ENCODE data around the gene BTNL3. TPM values are rescaled to one million over a fixed set of nuclear protein-coding genes. Genes with fewer than 3 reads are reported as not detected.

Gene BTNL3, protein sequence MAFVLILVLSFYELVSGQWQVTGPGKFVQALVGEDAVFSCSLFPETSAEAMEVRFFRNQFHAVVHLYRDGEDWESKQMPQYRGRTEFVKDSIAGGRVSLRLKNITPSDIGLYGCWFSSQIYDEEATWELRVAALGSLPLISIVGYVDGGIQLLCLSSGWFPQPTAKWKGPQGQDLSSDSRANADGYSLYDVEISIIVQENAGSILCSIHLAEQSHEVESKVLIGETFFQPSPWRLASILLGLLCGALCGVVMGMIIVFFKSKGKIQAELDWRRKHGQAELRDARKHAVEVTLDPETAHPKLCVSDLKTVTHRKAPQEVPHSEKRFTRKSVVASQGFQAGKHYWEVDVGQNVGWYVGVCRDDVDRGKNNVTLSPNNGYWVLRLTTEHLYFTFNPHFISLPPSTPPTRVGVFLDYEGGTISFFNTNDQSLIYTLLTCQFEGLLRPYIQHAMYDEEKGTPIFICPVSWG
- total RNA-seq = 100 to 1,000 TPM in 2 of 4 donors, 10 to 100 TPM in 1, 1 to 10 TPM in 1; 7.4 to 214 (median 110) TPM

- Histone ChIP-seq H3K4me1 (no peaks in the 10 kb centered on the region), H3K27ac (peak within 1 kb of the TSS in 3 of 4 donors; percentile 79 to 88 (median 81)), H3K27me3 (no peaks in the 10 kb centered on the region), H3K36me3 (no peaks in the 10 kb centered on the region), H3K4me3 (peak within 1 kb of the TSS in 3 of 4 donors; percentile 36 to 55 (median 51)), H3K9me3 (no peaks in the 10 kb centered on the region)
- peak in 1 of 3 donors; percentile 57 for DNase-seq
- no peak for TF ChIP-seq CTCF (IDR thresholded peaks at IDR 0.05)
- TF ChIP-seq POLR2A (IDR thresholded peaks at IDR 0.05) = peak; percentile 65 to 83
These were observed at the start of gene BTNL3 for GRCh38 chr5:180988592-180988991. BTNL3 (plus strand) TSS chr5:180988846; CDS start chr5:180989029, 183 bp downstream.

DNA sequence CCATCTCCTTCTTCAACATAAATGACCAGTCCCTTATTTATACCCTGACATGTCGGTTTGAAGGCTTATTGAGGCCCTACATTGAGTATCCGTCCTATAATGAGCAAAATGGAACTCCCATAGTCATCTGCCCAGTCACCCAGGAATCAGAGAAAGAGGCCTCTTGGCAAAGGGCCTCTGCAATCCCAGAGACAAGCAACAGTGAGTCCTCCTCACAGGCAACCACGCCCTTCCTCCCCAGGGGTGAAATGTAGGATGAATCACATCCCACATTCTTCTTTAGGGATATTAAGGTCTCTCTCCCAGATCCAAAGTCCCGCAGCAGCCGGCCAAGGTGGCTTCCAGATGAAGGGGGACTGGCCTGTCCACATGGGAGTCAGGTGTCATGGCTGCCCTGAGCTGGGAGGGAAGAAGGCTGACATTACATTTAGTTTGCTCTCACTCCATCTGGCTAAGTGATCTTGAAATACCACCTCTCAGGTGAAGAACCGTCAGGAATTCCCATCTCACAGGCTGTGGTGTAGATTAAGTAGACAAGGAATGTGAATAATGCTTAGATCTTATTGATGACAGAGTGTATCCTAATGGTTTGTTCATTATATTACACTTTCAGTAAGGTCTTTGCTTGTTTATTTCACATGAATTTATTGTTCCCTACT is 38.2 kb upstream of the BTNL3 start:
- Histone ChIP-seq H3K9me3 (no peaks in the 10 kb centered on the region), H3K4me3 (no peak overlapping the region), H3K36me3 (peaks cover 0 to 3% (median 0%) of the 10 kb centered on the region in 3 donors), H3K4me1 (no peaks in the 10 kb centered on the region), H3K27ac (no peak overlapping the region), H3K27me3 (no peaks in the 10 kb centered on the region)
- no peak for DNase-seq
- TF ChIP-seq CTCF (IDR thresholded peaks at IDR 0.05) (no peak), POLR2A (IDR thresholded peaks at IDR 0.05) (no peak)

DNA sequence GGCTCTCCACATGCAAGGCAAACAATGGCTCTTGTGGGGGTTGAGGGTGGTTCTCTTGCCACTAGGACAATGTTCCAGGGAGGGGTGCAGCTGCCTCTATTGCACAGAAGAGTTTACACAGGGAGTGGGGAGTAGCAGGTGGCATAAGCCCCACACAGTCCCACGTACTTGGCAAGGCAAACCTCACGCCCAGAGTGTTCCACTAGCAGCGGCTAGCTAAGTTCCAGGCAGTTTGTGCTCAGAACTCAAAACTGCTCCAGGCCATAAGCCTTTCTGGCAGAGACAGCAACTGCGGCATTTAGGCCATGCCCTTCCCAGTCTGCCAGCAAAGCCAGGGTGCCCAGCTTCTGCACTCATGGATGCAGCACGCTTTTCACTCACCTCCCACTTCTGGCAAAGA is 29.0 kb upstream of the BTNL3 start:
- DNase-seq = no peak

GRCh38 chr5:180960209-180960608 is 28.4 kb upstream of the BTNL3 start:
- no peak overlapping the region for H3K4me3 ChIP-seq
- H3K4me1 ChIP-seq = no peaks in the 10 kb centered on the region
- no peak for DNase-seq
- H3K36me3 ChIP-seq = no peaks in the 10 kb centered on the region
- no peaks in the 10 kb centered on the region for H3K9me3 ChIP-seq
- no peaks in the 10 kb centered on the region for H3K27me3 ChIP-seq
- TF ChIP-seq POLR2A (IDR thresholded peaks at IDR 0.05) = no peak
- TF ChIP-seq CTCF (IDR thresholded peaks at IDR 0.05) = no peak
- no peak overlapping the region for H3K27ac ChIP-seq

More for the DNA sequence above, 29.0 kb upstream of the BTNL3 start:
- Histone ChIP-seq H3K9me3 (no peaks in the 10 kb centered on the region), H3K4me3 (no peak overlapping the region), H3K4me1 (no peaks in the 10 kb centered on the region), H3K36me3 (no peaks in the 10 kb centered on the region), H3K27ac (no peak overlapping the region), H3K27me3 (no peaks in the 10 kb centered on the region)
- no peak for TF ChIP-seq CTCF (IDR thresholded peaks at IDR 0.05)
- TF ChIP-seq POLR2A (IDR thresholded peaks at IDR 0.05) = no peak

- Histone ChIP-seq H3K27ac (no peak overlapping the region), H3K4me1 (no peaks in the 10 kb centered on the region), H3K4me3 (no peak overlapping the region), H3K36me3 (no peaks in the 10 kb centered on the region), H3K27me3 (no peaks in the 10 kb centered on the region), H3K9me3 (no peaks in the 10 kb centered on the region)
- TF ChIP-seq CTCF (IDR thresholded peaks at IDR 0.05) = no peak
- no peak for TF ChIP-seq POLR2A (IDR thresholded peaks at IDR 0.05)
- no peak for DNase-seq
These were observed 19.2 kb upstream of the BTNL3 start for GRCh38 chr5:180969406-180969805.
